Neural crest cell (in vitro differentiated cells): ENCODE results near the gene IFFO2. TPM values are rescaled to one million over a fixed set of nuclear protein-coding genes. Genes with fewer than 3 reads are reported as not detected.
A peak's percentile ranks its signal among the peaks of the same experiment; 100 is the strongest.

Source experiments
- DNase-seq: peaks from one replicate; pipeline ENCODE4 v3.0.0; 2021; ENCODE audit warnings: low read depth, mixed read lengths, low spot score
- H3K27ac Mint-ChIP-seq: one replicate; pipeline ENCODE4 v1.8.0; 2021; ENCODE audit warnings: mild to moderate bottlenecking, mixed read lengths; ENCODE audit not compliant: unreplicated experiment
- H3K27me3 Mint-ChIP-seq: 2 replicates; pipeline ENCODE4 v1.8.0; 2021; ENCODE audit warnings: low read depth, mild to moderate bottlenecking, mixed read lengths
- H3K36me3 Mint-ChIP-seq: 2 replicates; pipeline ENCODE4 v1.8.0; 2021; ENCODE audit warnings: low read depth, mild to moderate bottlenecking, mixed read lengths
- H3K4me1 Mint-ChIP-seq: 2 replicates; pipeline ENCODE4 v1.8.0; 2021; ENCODE audit warnings: mixed read lengths
- H3K4me3 Mint-ChIP-seq: one replicate; pipeline ENCODE4 v1.8.0; 2021; ENCODE audit warnings: mild to moderate bottlenecking, mixed read lengths
- H3K9me3 Mint-ChIP-seq: 2 replicates; pipeline ENCODE4 v1.8.0; 2021; ENCODE audit warnings: mixed read lengths
- CTCF ChIP-seq: fragments of 200-600 bp; sonication (generic); conservative IDR thresholded peaks from 2 replicates; pipeline ENCODE4 v1.5.0; 2021; ENCODE audit warnings: antibody characterized with exemption, mild to moderate bottlenecking
- total RNA-seq: library from RNA; stranded (reverse); gene quantifications from 2 replicates; pipeline ENCODE4 v1.2.1, GENCODE V29; 2021

Gene IFFO2
- total RNA-seq, 1 donor from 2014 or later: 9.9 TPM

- peaks cover 11% of the 10 kb centered on the region for H3K4me1 Mint-ChIP-seq
- H3K27me3 Mint-ChIP-seq: peaks cover 26% of the 10 kb centered on the region
- no peak for DNase-seq
- no peak overlapping the region for H3K27ac Mint-ChIP-seq
- H3K36me3 Mint-ChIP-seq: no peaks in the 10 kb centered on the region
- TF ChIP-seq CTCF: no peak
- no peaks in the 10 kb centered on the region for H3K9me3 Mint-ChIP-seq
- H3K4me3 Mint-ChIP-seq: no peak overlapping the region
Observed at GRCh38 chr1:18963968-18964367, 7.5 kb upstream of the IFFO2 start.

GRCh38 chr1:18962855-18963737 lies 6.6 kb upstream of the IFFO2 start:
- no peak overlapping the region for H3K4me3 Mint-ChIP-seq
- H3K9me3 Mint-ChIP-seq: no peaks in the 10 kb centered on the region
- H3K4me1 Mint-ChIP-seq: peaks cover 13% of the 10 kb centered on the region
- no peaks in the 10 kb centered on the region for H3K36me3 Mint-ChIP-seq
- peaks cover 31% of the 10 kb centered on the region for H3K27me3 Mint-ChIP-seq
- H3K27ac Mint-ChIP-seq: no peak overlapping the region
- DNase-seq: no peak
- no peak for TF ChIP-seq CTCF

GRCh38 chr1:18962121-18962721 lies 5.7 kb upstream of the IFFO2 start:
- H3K36me3 Mint-ChIP-seq: no peaks in the 10 kb centered on the region
- peaks cover 22% of the 10 kb centered on the region for H3K4me1 Mint-ChIP-seq
- no peak for DNase-seq
- H3K4me3 Mint-ChIP-seq: no peak overlapping the region
- no peak overlapping the region for H3K27ac Mint-ChIP-seq
- peaks cover 39% of the 10 kb centered on the region for H3K27me3 Mint-ChIP-seq
- no peak for TF ChIP-seq CTCF
- no peaks in the 10 kb centered on the region for H3K9me3 Mint-ChIP-seq

- peaks cover 36% of the 10 kb centered on the region for H3K27me3 Mint-ChIP-seq
- H3K9me3 Mint-ChIP-seq: no peaks in the 10 kb centered on the region
- no peaks in the 10 kb centered on the region for H3K36me3 Mint-ChIP-seq
- H3K27ac Mint-ChIP-seq: no peak overlapping the region
- DNase-seq: no peak
- peak overlapping the region; percentile 63 for H3K4me3 Mint-ChIP-seq
- TF ChIP-seq CTCF: no peak
- peaks cover 20% of the 10 kb centered on the region for H3K4me1 Mint-ChIP-seq
Observed at GRCh38 chr1:18960821-18961220, 4.3 kb upstream of the IFFO2 start.

GRCh38 chr1:18960409-18960808 lies 3.9 kb upstream of the IFFO2 start:
- Mint-ChIP-seq H3K4me3 (peak overlapping the region; percentile 63), H3K36me3 (no peaks in the 10 kb centered on the region), H3K9me3 (no peaks in the 10 kb centered on the region), H3K27me3 (peaks cover 34% of the 10 kb centered on the region), H3K27ac (no peak overlapping the region), H3K4me1 (peaks cover 16% of the 10 kb centered on the region)
- TF ChIP-seq CTCF: no peak
- no peak for DNase-seq
